Aorta (tissue), 5 donors: ENCODE results near the gene SLC6A3. TPM values are rescaled to one million over a fixed set of nuclear protein-coding genes. Genes with fewer than 3 reads are reported as not detected.

ENCODE experiments used
- ATAC-seq: fragments of 200-7000 bp; cut with Tn5 transposase; one replicate; pipeline ENCODE4 v1.9.1; 2022; ENCODE audit warnings: moderate library complexity; ENCODE audit not compliant: low FRiP score
- DNase-seq, 2 donors: peaks; one replicate each; pipeline ENCODE4 v3.0.0-alpha.2; 2020
- H3K27ac ChIP-seq, 2 donors: one replicate each; pipeline ENCODE4 v1.5.1; 2013; ENCODE audit warnings: low read length in 2 of 2, mild to moderate bottlenecking in 2 of 2, moderate library complexity in 2 of 2, control low read depth in 1 of 2, inconsistent platforms in 1 of 2, low read depth in 1 of 2
- H3K27me3 ChIP-seq, 2 donors: one replicate each; pipeline ENCODE4 v1.6.1; 2013; ENCODE audit warnings: control low read depth in 1 of 2, low read length in 1 of 2, mild to moderate bottlenecking in 1 of 2, moderate library complexity in 1 of 2; ENCODE audit not compliant: insufficient read depth in 2 of 2, control insufficient read depth in 1 of 2
- H3K36me3 ChIP-seq, 2 donors: one replicate each; pipeline ENCODE4 v1.6.1; 2013; ENCODE audit warnings: control low read depth in 1 of 2, low read length in 1 of 2, mild to moderate bottlenecking in 1 of 2; ENCODE audit not compliant: insufficient read depth in 2 of 2, control insufficient read depth in 1 of 2
- H3K4me1 ChIP-seq, 2 donors: one replicate each; pipeline ENCODE4 v1.6.1; 2013; ENCODE audit warnings: low read length in 2 of 2, control low read depth in 1 of 2, mild to moderate bottlenecking in 1 of 2, moderate library complexity in 1 of 2; ENCODE audit not compliant: insufficient read depth in 2 of 2, control insufficient read depth in 1 of 2
- H3K4me3 ChIP-seq, 2 donors: one replicate each; pipeline ENCODE4 v1.5.1; 2013; ENCODE audit warnings: low read length in 2 of 2, control low read depth in 1 of 2, mild to moderate bottlenecking in 1 of 2
- H3K9me3 ChIP-seq: one replicate; pipeline ENCODE4 v1.6.1; 2013; ENCODE audit warnings: mild to moderate bottlenecking, low read length; ENCODE audit not compliant: control insufficient read depth
- WGBS, 2 donors: extraction: QIAGEN DNeasy Blood & Tissue Kit; methylation state at CpG; one replicate each; pipeline ENCODE4 v1.1.7; 2013; 5-methylcytosine and 5-hydroxymethylcytosine counted together
- intact Hi-C, 2 donors: fragments of 100-400 bp; cut with DNase I; formaldehyde crosslinking; loops; one replicate each; pipeline versions ENCODE4 v1.14.2 to v1.15.0; 2022
- polyA plus RNA-seq, 2 donors: library from polyadenylated mRNA; stranded (reverse); fragments of 200-250 nt; gene quantifications; one replicate each; pipeline ENCODE4 v1.2.3, GENCODE V29; 2013
- total RNA-seq, 2 donors: library from RNA; stranded (reverse); fragmentation: NEBNext Ultra II Directional; extraction: Animal tissue kit (Norgen Biotek cat#: 25700); gene quantifications; one replicate each; pipeline ENCODE4 v1.2.1, GENCODE V29; 2021
- donor health status: healthy with polysubstance abuse.
- donor health status: Bipolar disorder and iron deficiency.
- donor health status: DM: no; HTN: no; CAD: no.
- donor health status: DM: no; HTN: no; CAD: no.
- donor health status: DM: yes; HTN: yes; CAD: no.

Gene SLC6A3
- total and polyA plus RNA-seq, 4 donors: 0.23 to 0.56 (median 0.30) TPM; not detected in 1

- intact Hi-C loops: loop anchor here (5.0 to 10.0 kb wide), 5 partner anchors 176 to 454 kb away; partner anchors contain the start of genes BRD9 (in 1 of the 2), LPCAT1 (in 1 of the 2), MRPL36 (in 1 of the 2) and TRIP13 (in 1 of the 2)
- H3K4me1 ChIP-seq: no peaks in the 10 kb centered on the region
- H3K27ac ChIP-seq: no peak overlapping the region
- no peaks in the 10 kb centered on the region for H3K9me3 ChIP-seq
- DNase-seq (no peak), ATAC-seq (no peak)
- WGBS, 2 donors: 41 to 53% methylated on average over 1 of the region's 1 CpG
- no peaks in the 10 kb centered on the region for H3K27me3 ChIP-seq
- H3K36me3 ChIP-seq: no peaks in the 10 kb centered on the region
- H3K4me3 ChIP-seq: no peak overlapping the region
Measured at GRCh38 chr5:1348986-1349245, 96.3 kb downstream of the SLC6A3 start.

DNA sequence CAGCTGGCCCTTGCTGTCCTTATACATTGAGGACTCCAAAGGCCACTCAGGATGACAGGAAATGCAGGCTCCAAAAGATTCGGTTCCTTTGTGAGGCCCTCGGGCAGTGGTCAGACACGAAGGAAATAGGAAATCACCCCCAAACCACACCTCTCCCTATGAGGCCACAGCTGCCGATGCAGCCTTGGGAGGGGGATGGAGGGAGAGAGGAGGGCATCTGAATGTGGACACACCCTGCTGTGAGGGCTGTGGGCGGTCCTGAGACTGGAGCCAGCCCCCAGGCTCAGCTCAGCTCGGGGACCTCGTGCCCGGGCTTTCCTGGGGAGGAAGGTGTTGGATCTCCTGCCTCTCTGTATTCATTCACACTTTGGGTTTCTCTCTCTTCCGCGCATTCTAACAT lies 97.7 kb downstream of the SLC6A3 start:
- H3K4me1 ChIP-seq: no peaks in the 10 kb centered on the region
- no peaks in the 10 kb centered on the region for H3K27me3 ChIP-seq
- no peaks in the 10 kb centered on the region for H3K9me3 ChIP-seq
- no peak overlapping the region for H3K4me3 ChIP-seq
- intact Hi-C loops: loop anchor here (5.0 to 10.0 kb wide), 5 partner anchors 177 to 453 kb away; partner anchors contain the start of genes BRD9 (in 1 of the 2), LPCAT1 (in 1 of the 2), MRPL36 (in 1 of the 2) and TRIP13 (in 1 of the 2)
- H3K27ac ChIP-seq: no peak overlapping the region
- no peaks in the 10 kb centered on the region for H3K36me3 ChIP-seq
- ATAC-seq (no peak), DNase-seq (no peak)
- 63 to 66% methylated on average over 9 to 10 of the region's 10 CpGs for WGBS, 2 donors

GRCh38 chr5:1346627-1347440 lies 98.4 kb downstream of the SLC6A3 start:
- no peak overlapping the region for H3K27ac ChIP-seq
- H3K36me3 ChIP-seq: no peaks in the 10 kb centered on the region
- H3K9me3 ChIP-seq: no peaks in the 10 kb centered on the region
- ATAC-seq (no peak), DNase-seq (peak in 1 of 2 donors; percentile 51)
- no peak overlapping the region for H3K4me3 ChIP-seq
- WGBS, 2 donors: 88 to 92% methylated on average over 21 of the region's 21 CpGs
- intact Hi-C loops: loop anchor here (5.0 to 10.0 kb wide), 5 partner anchors 178 to 452 kb away; partner anchors contain the start of genes BRD9 (in 1 of the 2), LPCAT1 (in 1 of the 2), MRPL36 (in 1 of the 2) and TRIP13 (in 1 of the 2)
- H3K27me3 ChIP-seq: no peaks in the 10 kb centered on the region
- H3K4me1 ChIP-seq: no peaks in the 10 kb centered on the region

- DNase-seq (peak in 1 of 2 donors; percentile 59), ATAC-seq (no peak)
- whole genome bisulfite sequencing, 2 donors: 80% methylated on average over 27 of the region's 27 CpGs
- H3K4me1 ChIP-seq: no peaks in the 10 kb centered on the region
- H3K27ac ChIP-seq: no peak overlapping the region
- H3K9me3 ChIP-seq: no peaks in the 10 kb centered on the region
- H3K4me3 ChIP-seq: peak overlapping the region in 1 of 2 donors; percentile 89
- no peaks in the 10 kb centered on the region for H3K36me3 ChIP-seq
- no peaks in the 10 kb centered on the region for H3K27me3 ChIP-seq
- intact Hi-C loops: loop anchor here (5.0 to 10.0 kb wide), 5 partner anchors 179 to 451 kb away; partner anchors contain the start of genes BRD9 (in 1 of the 2), LPCAT1 (in 1 of the 2), MRPL36 (in 1 of the 2) and TRIP13 (in 1 of the 2)
Measured at GRCh38 chr5:1345876-1346626, 99.2 kb downstream of the SLC6A3 start.

GRCh38 chr5:1344975-1345838 lies 100.0 kb downstream of the SLC6A3 start, which contains the start of gene CLPTM1L:
Gene CLPTM1L, minus strand, starts transcription at chr5:1345099. Its CDS starts 258 bp downstream, at chr5:1344841.
- Histone ChIP-seq H3K27ac (peak within 1 kb of the TSS in 1 of 2 donors; percentile 58), H3K27me3 (no peaks in the 10 kb centered on the region), H3K36me3 (no peaks in the 10 kb centered on the region), H3K9me3 (no peaks in the 10 kb centered on the region), H3K4me3 (peak within 1 kb of the TSS; percentile 89 to 97), H3K4me1 (no peaks in the 10 kb centered on the region)
- 1 to 2% methylated on average over 60 to 87 of the region's 87 CpGs for WGBS, 2 donors
- ATAC-seq (peak; percentile 94), DNase-seq (peak; percentile 92 to 96)
- intact Hi-C loops: loop anchor here (5.0 to 10.0 kb wide), 5 partner anchors 180 to 450 kb away; partner anchors contain the start of genes BRD9 (in 1 of the 2), LPCAT1 (in 1 of the 2), MRPL36 (in 1 of the 2) and TRIP13 (in 1 of the 2)

DNA sequence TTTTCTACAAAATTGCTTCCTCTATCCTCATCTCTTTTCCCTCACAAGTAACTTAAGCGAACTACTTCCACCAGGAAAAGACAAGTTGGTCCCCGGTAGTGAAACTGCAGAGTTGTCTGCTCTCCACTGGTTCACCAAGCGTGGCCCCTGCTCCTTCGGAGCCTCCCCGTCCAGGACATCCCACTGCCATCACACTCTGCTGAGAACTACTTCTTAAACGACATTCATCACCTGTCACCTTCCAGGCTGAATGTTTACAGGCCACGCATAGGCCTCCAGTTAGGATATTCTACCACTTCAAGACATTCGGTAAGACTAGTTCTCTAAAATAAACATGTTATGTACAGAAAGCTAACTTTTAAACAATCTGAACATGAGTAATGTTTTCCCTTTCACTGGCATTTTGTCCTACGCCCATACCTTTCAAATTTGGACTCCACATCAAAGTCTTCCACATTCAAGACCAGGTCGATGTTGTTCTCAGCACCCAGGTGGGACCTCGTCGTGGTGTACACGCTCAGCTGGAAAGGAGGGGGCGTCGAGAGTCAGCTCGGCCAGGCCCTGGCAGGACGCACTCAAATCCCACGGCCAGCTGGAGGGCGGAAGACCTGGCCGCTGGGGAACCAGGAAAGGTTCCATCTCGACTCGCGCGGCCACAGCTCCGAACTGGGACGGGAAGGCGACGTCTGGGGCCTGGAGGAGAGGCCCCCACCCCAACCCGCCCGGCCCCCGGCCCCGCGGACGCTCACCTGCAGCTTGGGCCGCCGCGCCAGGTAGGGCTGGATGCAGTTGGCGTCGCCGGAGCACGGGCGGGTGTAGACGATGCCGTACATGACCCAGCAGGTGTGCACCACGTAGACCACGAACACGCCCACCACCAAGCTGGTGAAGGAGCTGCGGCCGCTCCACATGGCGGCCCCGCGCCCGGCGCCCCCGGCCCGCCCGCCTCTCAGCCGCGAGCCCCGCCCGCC lies 101.0 kb downstream of the SLC6A3 start:
- H3K9me3 ChIP-seq: no peaks in the 10 kb centered on the region
- 6 to 8% methylated on average over 41 to 61 of the region's 61 CpGs for WGBS, 2 donors
- H3K27me3 ChIP-seq: no peaks in the 10 kb centered on the region
- intact Hi-C loops: loop anchor here (10.0 kb wide), 4 partner anchors 181 to 451 kb away; partner anchors contain the start of genes BRD9 (in 1 of the 2), LPCAT1 (in 1 of the 2), MRPL36 (in 1 of the 2) and TRIP13 (in 1 of the 2)
- no peak overlapping the region for H3K27ac ChIP-seq
- no peaks in the 10 kb centered on the region for H3K36me3 ChIP-seq
- H3K4me1 ChIP-seq: no peaks in the 10 kb centered on the region
- DNase-seq: peak in 1 of 2 donors; percentile 79
- peak overlapping the region; percentile 85 to 89 for H3K4me3 ChIP-seq
- ATAC-seq: no peak

DNA sequence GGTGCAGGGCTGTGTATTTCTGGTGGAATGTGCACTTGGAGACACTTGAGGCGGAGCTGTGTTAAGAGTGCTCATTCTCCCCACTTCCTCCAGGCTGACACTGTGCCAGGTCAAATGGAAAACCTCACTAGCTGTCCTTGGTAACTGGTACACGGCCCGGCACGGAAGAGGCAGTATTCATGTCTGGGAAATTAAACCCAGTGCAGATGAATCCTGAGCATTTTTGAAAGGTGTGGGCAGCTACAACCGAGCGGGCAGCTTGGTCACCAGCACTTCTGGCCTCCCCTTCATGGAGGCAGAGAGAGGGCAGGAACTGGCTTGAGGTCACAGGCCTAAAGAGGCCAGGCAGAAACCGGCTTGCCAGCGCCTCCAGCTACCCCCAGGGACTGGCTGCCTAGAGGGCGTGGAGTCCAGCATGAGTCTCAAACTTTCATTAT lies 101.9 kb downstream of the SLC6A3 start:
- intact Hi-C loops: loop anchor here (10.0 kb wide), 4 partner anchors 181 to 451 kb away; partner anchors contain the start of genes BRD9 (in 1 of the 2), LPCAT1 (in 1 of the 2), MRPL36 (in 1 of the 2) and TRIP13 (in 1 of the 2)
- H3K9me3 ChIP-seq: no peaks in the 10 kb centered on the region
- DNase-seq (peak in 1 of 2 donors; percentile 47), ATAC-seq (no peak)
- no peaks in the 10 kb centered on the region for H3K27me3 ChIP-seq
- no peaks in the 10 kb centered on the region for H3K36me3 ChIP-seq
- H3K4me1 ChIP-seq: no peaks in the 10 kb centered on the region
- WGBS, 2 donors: 86 to 89% methylated on average over 9 of the region's 9 CpGs
- no peak overlapping the region for H3K4me3 ChIP-seq
- H3K27ac ChIP-seq: no peak overlapping the region
